Activated CD4-positive, alpha-beta T cell treated with anti-CD3 and anti-CD28 coated beads, Interleukin-2, Interleukin-6, amounts not matched to agents 100 ng/mL and 50 ng/mL, durations not matched to agents 16 hours and 8 hours (primary cell): Measurements from ENCODE around the gene NKAIN4.
"Not testable (repeated sequence)": the region's sequence is repeated elsewhere in the genome, so short reads cannot be mapped to it uniquely, and the experiment has no call there.

Source experiments
- DNase-seq: peaks from one replicate; pipeline ENCODE4 v3.0.0-alpha.2; 2020

NKAIN4 gene

GRCh38 chr20:63233924-63234323, 20.3 kb downstream of the NKAIN4 start:
- no peak for DNase-seq

- no peak for DNase-seq
These were observed 21.3 kb downstream of the NKAIN4 start for GRCh38 chr20:63233061-63233344.

GRCh38 chr20:63232235-63233060, 21.8 kb downstream of the NKAIN4 start:
- DNase-seq: no peak

GRCh38 chr20:63230800-63231268, 23.4 kb downstream of the NKAIN4 start:
- no peak for DNase-seq

GRCh38 chr20:63228806-63229205, 25.5 kb downstream of the NKAIN4 start:
- DNase-seq: no peak

- no peak for DNase-seq
These were observed 27.0 kb downstream of the NKAIN4 start for GRCh38 chr20:63227260-63227659.

- no peak for DNase-seq
These were observed 28.0 kb downstream of the NKAIN4 start for GRCh38 chr20:63226042-63226943.

GRCh38 chr20:63225082-63225454, 29.2 kb downstream of the NKAIN4 start:
- no peak for DNase-seq

GRCh38 chr20:63224412-63225081, 29.7 kb downstream of the NKAIN4 start:
- no peak for DNase-seq

GRCh38 chr20:63223826-63224207, 30.4 kb downstream of the NKAIN4 start:
- no peak for DNase-seq

GRCh38 chr20:63223121-63223825, 31.0 kb downstream of the NKAIN4 start:
- DNase-seq: peak; percentile 63

- no peak for DNase-seq
These were observed 31.7 kb downstream of the NKAIN4 start for GRCh38 chr20:63222541-63222940.

- DNase-seq: not testable (repeated sequence)
These were observed 32.7 kb downstream of the NKAIN4 start for GRCh38 chr20:63221400-63222053.

- no peak for DNase-seq
These were observed 33.4 kb downstream of the NKAIN4 start for GRCh38 chr20:63220696-63221399.

- no peak for DNase-seq
These were observed 34.3 kb downstream of the NKAIN4 start for GRCh38 chr20:63219866-63220521.

GRCh38 chr20:63219447-63219821, 34.8 kb downstream of the NKAIN4 start:
- no peak for DNase-seq

- DNase-seq: no peak
These were observed 35.4 kb downstream of the NKAIN4 start for GRCh38 chr20:63218701-63219446.

- DNase-seq: no peak
These were observed 36.6 kb downstream of the NKAIN4 start for GRCh38 chr20:63217706-63218105.

- no peak for DNase-seq
These were observed 37.3 kb downstream of the NKAIN4 start for GRCh38 chr20:63216849-63217471.
